ENCODE data around the gene ZNF644.
"Not testable (repeated sequence)": the region's sequence is repeated elsewhere in the genome, so short reads cannot be mapped to it uniquely, and the experiment has no call there.

Gene ZNF644

GRCh38 chr1:91021686-91022517 is at the start of gene ZNF644:
ZNF644 (minus strand) TSS chr1:91022035; CDS start chr1:90982353, 39,682 bp downstream.
- TF ChIP-seq CTCF (IDR thresholded peaks at IDR 0.05; ENCODE audit: extremely low read depth, missing control alignments) = no peak

GRCh38 chr1:91070298-91070697 is 48.5 kb upstream of the ZNF644 start:
- DNase-seq (ENCODE audit: low spot score) = no peak
- no peak for TF ChIP-seq CTCF (IDR thresholded peaks at IDR 0.05; ENCODE audit: extremely low read depth, missing control alignments)

More at GRCh38 chr1:91021686-91022517, at the start of gene ZNF644:
- DNase-seq (ENCODE audit: low spot score) = peak; percentile 91

- no peak for DNase-seq (ENCODE audit: low spot score)
- TF ChIP-seq CTCF (IDR thresholded peaks at IDR 0.05; ENCODE audit: extremely low read depth, missing control alignments) = no peak
Observed at GRCh38 chr1:91066538-91066937, 44.7 kb upstream of the ZNF644 start.

GRCh38 chr1:91065337-91065736 is 43.5 kb upstream of the ZNF644 start:
- DNase-seq (ENCODE audit: low spot score) = no peak
- TF ChIP-seq CTCF (IDR thresholded peaks at IDR 0.05; ENCODE audit: extremely low read depth, missing control alignments) = no peak

- not testable (repeated sequence) for DNase-seq (ENCODE audit: low spot score)
Observed at GRCh38 chr1:91063403-91063802, 41.6 kb upstream of the ZNF644 start.

- no peak for TF ChIP-seq CTCF (IDR thresholded peaks at IDR 0.05; ENCODE audit: extremely low read depth, missing control alignments)
- no peak for DNase-seq (ENCODE audit: low spot score)
Observed at GRCh38 chr1:91059157-91059556, 37.3 kb upstream of the ZNF644 start.

GRCh38 chr1:91057784-91058183 is 35.9 kb upstream of the ZNF644 start:
- peak; percentile 20 for DNase-seq (ENCODE audit: low spot score)
- no peak for TF ChIP-seq CTCF (IDR thresholded peaks at IDR 0.05; ENCODE audit: extremely low read depth, missing control alignments)
